ENCODE measurements around the gene ERC2.
"Not testable (repeated sequence)": the region's sequence is repeated elsewhere in the genome, so short reads cannot be mapped to it uniquely, and the experiment has no call there.

Gene ERC2

DNA sequence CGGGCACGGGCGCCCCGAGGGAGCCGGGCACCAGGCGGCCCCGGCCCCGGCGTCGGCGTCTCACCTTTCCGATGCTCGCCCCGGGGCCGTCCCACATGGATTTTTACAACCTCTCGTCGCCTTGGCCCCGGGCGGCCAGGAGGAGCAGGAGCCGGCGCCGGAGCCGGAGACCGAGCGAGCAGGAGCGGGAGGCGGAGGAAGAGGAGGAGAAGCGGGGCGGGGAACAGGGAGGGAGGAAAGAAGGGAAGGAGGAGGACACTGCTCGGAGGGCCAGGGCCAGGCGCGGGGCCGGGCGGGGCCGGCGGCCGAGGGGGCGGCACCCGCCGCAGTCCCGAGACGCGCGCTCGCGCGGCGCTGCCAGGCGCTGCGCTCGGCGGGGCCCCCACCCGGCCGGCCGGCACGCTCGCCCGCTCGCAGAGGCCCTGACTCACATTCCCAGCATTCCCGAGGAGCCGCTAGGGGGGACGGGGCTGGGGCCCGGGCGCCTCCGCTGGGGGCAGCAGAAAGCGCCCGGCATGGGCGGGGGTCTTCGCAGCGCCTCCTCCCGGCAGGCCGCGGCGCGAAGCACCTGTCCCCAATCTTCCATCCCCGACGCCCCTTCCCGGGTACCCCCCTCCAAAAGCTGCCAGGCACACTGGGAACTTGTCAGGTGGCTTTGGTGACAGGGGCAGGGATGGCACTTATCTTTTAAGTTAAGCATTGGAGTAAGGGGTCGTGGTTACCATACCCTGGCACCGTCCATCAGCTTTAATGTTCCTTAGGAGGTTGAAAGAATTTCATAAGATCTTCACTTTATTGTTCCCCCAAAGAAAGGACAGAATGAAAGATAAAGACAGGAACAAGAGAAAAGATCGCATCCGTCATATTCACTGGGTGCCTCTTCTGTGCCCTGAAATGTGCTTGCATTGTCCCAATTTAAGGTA, at the start of gene ERC2:
Gene ERC2, minus strand, starts transcription at position 284 of the 923 bp plus-strand sequence.
- peak; percentile 9 for DNase-seq (ENCODE audit: low spot score)

DNA sequence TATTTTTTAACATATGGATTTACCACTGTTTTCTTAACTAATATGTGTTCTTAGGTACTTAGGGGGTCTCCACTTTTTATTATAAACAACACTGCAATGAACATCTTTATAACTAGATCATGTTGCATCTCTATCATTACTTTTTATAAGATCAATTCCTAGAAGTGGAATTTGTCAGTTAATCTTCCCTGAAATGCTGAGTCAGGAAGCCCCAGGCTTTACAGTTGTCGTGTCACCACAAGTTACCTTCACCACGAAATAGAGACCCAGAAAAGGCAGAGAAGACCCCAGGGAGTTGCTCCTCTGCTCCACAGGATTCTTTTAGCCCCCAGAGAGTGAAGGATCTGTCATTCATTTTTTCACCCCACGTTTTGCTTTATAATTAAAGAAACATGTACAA, 34.5 kb upstream of the ERC2 start:
- DNase-seq (ENCODE audit: low spot score) = no peak

DNA sequence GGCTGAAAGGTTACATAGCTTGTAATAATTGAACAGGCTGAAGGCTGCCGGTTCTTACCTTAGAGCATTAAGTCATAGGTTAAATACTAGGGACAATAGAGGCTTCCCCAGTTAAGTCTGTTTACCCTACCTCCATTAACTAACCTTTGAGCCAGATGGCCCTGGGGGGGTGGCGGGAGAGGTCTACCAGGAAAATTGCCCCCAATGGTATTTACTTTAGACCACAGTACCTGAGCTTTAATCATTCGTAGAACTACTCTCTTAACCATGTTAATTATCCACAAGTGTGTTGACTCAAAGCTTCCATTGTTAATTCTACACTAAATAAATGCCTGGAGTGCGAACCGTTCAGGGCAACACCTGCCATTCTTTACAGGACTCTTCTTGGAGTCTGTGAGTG, 28.1 kb upstream of the ERC2 start:
- DNase-seq (ENCODE audit: low spot score) = not testable (repeated sequence)

DNA sequence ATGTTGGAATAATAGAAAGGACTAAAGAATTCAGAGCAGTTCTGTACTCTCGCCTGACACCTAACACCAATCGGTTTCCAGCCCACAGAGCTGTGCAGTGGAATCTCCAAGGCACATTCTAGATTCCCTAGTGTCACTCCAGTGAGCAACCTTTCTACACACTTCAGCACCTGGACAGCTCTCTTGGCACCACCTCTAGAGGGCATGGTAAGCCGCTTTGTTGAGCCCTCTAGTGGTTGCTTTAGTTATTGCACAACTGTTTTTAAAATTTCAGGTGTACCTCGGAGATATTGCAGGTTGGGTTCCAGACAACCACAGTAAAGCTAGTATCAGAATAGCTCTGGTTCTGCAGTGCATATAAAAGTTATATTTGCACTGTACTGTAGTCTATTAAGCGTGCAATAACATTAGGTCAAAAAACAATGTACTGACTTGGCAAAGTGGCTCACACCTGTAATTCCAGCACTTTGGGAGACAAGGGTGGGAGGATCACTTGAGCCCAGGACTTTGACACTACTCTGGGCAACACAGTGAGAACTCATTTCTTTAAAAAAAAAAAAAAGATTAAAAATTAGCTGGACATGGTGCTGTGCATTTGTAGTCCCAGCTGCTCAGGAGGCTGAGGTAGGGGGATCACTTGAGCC, 26.5 kb upstream of the ERC2 start:
- DNase-seq (ENCODE audit: low spot score) = peak; percentile 83

DNA sequence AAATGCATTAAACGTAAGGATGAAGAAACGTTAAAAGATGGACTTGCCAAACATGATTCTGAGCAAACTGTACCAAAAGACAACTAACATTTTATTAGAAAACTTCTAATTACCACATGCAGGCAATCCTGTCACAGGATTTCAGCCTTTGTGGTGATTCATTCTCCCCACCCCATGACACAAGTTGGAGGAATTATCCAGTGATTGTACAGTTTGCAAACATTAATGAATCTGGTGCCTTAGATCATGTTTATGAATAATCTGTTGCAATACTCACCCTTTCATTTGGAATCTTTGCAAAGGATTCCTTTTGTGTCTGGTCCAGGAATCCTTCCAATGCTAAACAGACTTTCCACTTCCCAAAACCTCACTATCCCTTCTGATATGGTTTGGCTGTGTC, 23.3 kb upstream of the ERC2 start:
- no peak for DNase-seq (ENCODE audit: low spot score)

DNA sequence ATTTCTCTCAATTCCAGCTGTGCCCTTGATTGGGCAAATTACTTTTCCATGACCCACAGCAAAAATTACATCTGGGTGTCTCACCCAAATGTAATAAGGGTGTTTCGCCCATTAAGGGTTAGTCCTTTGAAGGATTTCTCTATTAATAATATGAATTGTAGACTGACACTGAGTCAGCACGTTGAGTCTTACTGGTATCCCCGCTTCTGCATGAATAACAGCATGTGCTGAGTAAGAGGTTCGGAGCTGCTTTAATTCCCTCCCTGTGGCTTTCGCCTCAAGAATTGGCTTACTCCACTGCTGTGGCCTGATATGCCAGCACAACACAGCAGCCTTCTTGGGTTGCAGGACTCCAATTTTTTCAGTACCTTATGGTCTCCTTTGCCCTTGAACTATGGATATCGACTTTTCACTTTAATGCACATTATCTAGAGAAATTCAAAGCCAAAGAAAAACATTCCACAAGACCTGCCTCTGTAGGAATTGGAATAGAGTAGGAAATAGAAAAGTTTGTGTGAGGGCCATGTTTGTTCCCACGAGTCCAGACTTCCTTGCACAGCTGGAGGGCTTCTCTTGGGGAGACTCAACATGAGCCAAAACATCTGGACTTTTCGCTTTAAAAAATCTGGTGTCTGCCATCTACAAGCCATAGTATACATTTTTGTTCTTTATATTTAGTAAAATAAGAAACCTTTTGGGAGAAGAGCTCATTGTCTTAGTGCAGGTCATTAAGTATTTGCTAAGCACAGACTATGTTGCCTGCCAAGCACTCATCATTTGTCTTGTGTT, 20.7 kb upstream of the ERC2 start:
- no peak for DNase-seq (ENCODE audit: low spot score)

DNA sequence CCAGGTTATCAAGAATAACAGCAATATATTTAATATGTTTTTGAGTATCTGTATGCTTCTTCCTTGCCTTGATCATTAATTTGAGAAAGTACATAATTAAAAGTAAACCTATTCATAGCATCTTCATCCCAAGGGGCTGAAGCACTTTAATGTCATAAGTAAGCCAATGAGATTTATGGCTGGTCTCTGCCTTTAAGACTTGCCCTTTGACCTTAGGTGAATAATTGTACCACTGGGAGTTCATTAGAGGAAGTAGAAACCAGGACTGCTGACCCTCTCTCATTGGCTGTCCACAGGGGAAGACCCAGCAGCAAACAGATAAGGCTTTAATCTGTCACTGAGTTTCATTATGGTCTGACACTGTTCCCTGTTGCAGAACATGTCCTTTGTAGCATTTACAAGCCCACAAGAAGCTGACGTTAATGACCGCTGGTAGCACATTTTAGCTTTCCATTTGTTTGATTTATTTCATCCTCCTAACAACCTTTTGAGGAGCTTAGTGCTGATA, 16.3 kb upstream of the ERC2 start:
- no peak for DNase-seq (ENCODE audit: low spot score)

DNA sequence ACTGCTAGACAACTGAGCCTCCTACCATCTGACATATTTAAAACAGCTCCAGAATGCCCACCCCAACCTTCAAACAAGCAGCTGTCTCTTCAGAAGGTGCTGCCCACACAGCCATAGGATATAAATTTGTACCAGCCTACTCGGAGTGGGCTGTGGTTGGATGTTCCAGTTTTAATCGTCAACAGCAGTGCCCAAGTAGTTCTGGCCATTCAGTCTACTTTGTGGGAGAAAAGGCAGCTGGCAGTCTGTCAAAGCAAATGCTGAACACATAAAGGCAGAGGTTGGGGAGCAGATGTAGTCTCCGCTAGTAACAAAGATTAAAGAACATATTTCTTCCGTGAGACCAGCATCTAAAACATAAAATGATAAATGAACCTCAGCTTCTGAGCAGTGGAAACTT, 15.9 kb upstream of the ERC2 start:
- DNase-seq (ENCODE audit: low spot score) = no peak

DNA sequence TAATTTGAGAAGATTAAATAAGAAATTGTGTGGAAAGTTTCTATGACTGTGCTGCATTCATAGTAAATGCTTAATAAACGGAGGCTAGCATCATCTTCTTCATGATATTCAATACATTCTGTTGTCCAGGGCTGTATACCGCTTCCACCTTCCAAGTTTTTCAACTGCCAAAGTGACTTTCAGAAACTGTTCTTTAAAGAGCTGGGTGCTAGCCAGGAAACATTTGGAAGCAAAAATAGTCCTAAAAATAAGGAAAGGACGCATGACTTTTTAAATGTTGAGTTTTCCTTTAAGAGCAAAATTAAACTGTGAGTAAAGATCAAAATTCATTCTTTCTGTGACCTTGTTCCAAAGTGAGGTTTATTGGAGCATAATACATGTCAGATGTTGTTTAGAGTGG, 9.4 kb upstream of the ERC2 start:
- DNase-seq (ENCODE audit: low spot score) = no peak

DNA sequence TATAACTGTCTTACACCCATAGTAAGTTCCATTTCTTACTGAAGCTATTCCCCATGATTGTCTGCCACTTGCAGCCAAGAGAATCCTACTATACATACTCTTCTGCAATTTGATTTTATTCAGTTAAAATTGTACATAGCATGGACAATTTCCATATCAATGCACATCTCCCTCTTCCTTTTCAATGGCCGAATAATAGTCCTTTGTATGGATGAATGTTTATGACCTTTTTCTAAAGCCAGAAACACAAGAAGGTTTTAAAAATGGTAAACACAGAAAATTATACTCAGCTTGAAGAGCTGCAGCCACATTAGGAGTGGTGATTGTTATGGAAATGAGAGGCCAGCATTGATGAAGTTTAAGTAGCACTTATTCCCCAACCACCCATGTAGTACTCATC, 8.5 kb upstream of the ERC2 start:
- DNase-seq (ENCODE audit: low spot score) = no peak

DNA sequence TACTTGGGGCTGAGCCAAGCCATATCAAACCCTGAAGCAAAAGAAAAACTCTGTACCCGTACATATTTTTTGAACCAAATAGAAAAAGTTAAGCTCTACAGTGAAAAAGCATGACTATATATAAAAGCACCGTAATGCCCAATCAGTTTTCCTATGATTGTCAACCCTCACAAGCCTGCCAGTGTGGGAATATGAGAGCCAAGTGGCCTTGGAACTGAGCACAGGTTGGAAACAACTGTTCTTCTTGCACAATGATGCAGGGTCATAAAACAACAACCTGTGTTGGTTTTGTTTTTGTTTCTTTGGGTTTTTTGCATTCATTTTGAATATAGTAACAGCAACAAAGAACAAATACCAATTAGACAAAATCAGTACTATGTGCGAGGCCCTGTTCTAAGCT, 3.5 kb upstream of the ERC2 start:
- no peak for DNase-seq (ENCODE audit: low spot score)

DNA sequence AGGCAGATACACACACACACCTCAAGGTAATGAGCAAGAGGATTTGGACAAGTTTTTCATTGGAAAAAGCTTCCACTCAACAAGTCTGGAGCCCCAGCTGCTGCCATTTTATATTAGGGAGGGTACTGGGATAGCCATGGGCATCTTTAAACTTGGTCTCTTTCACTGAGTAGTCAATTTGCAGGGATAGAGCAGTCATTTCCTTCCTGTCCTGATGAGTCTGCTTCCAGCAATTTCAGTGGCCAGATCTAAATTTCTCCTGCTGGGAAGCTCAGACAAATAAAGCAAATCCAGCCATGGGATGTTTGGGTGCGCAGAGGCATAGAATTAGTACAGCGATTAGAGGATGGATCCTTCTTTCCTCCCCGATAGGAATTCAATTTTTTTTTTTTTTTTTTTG, 874 bp upstream of the ERC2 start:
- DNase-seq (ENCODE audit: low spot score) = no peak

DNA sequence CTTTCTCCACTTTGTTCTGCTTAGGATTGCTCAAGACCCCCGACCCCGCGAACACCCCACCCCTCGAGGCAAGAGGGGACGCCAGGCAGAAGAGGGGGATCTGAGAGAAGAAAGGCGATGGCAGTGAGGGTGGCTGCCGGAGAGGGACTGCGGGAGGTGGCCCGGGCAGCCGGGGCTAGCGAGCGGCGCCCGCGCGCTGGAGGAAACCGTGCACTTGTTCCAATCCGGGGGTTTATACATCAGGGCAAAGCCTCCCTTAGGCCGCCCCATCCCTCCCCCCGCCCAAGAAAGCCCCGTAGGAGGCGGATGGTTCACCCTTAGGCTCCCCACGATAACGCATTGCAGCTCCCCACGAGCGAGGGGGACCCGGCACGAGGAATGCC, 475 bp downstream of the ERC2 start:
- peak; percentile 11 for DNase-seq (ENCODE audit: low spot score)

DNA sequence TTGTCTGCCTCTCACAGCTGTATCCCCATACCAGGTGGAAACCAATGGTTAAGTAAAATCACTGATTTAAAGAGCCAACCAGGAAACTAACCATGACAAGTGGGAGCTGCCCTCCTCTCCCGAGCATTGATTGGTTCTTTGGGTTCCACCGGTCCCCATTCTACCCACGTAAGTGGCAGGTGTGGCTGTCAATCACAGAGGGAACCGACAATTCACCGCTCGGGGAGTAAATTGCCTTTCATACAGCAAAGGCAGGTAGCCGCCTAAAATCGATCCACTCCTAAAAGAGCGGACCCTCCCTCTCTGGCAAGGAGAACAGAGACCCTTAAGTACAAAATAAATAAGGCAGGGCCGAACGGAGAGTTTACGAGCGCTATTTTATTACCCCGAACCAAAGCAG, 1.2 kb downstream of the ERC2 start:
- peak; percentile 91 for DNase-seq (ENCODE audit: low spot score)

DNA sequence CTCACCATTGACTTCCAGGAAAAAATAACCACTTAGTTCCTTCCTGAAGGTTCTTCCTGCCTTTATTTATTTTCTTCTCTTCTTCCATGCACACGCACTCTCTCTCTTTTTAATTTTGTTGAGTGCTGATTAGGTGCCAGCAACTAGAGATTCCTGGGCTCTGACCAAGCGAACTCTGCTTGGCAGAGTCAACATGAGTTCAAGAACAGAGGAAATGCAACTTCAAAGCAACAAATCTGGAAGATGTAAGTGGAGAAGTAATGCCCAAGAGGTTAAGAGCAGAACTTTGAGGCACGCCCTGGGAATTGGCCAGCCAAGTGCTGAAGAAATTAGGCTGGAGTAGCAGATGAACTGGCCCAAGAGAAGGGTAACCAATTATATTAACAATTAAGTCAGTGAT, 8.5 kb downstream of the ERC2 start:
- no peak for DNase-seq (ENCODE audit: low spot score)

DNA sequence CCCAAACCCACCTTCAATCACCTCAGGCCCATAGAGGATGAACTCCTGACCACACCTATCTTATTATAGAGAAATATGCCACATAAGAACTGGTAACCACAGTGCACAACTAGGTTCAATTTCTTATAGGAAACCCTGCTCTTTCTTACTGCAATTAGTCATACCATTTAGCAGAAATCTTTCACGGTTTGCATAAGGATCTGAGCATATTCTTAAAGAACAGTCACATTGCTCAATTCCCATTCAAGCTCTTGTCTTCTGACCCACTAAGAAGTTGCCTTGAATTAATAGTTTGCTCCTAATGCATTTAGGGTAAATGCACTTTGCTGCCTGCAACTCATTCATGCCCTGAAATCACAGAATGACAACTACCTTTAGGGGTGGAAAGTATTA, 9.2 kb downstream of the ERC2 start:
- DNase-seq (ENCODE audit: low spot score) = no peak

DNA sequence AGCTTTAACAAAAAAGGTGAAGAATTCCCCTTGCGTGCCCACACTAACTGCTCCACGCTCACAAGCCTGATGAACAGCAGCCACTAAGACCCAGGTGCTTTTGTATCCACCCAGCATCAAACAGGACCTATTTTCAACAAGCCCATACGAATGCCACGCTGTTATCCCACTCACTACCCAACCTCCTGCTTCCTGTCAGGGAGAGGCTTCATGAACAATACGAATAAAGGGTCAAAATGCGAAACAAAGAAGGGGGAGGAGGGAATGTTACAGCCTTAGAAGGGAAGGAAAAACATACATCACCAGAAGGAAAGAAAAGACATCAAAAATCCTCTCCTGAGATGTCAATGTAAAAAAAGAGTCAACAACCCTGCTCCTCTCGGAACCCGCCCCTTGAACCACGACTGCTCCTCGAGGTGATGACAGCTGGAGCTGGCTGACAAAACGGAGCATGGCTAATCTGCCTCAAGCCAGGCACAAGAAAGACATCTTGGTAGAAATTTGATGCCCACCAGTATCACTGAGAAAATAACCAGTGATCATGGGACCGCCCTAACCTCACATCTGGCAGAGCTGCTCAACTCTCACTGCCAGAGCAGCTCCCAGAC, 9.7 kb downstream of the ERC2 start:
- DNase-seq (ENCODE audit: low spot score) = no peak

DNA sequence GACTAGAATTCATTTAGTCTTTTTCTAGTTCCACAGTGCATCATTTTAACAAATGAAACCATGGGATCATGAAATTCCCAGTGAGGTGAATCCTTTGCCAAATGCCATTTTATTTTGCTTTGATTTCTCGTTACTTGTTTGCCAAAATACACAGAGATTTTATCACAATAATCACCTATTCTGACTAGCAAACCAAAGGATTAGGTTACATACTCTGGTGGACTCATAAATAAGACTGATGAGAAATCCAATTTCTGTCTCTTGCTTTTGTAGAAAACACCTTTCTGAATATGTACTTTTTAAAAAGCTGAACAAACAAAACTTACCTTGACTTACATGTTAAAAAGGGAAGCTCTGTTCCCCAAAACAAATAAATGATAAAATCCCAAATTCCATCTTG, 12.2 kb downstream of the ERC2 start:
- DNase-seq (ENCODE audit: low spot score) = no peak

DNA sequence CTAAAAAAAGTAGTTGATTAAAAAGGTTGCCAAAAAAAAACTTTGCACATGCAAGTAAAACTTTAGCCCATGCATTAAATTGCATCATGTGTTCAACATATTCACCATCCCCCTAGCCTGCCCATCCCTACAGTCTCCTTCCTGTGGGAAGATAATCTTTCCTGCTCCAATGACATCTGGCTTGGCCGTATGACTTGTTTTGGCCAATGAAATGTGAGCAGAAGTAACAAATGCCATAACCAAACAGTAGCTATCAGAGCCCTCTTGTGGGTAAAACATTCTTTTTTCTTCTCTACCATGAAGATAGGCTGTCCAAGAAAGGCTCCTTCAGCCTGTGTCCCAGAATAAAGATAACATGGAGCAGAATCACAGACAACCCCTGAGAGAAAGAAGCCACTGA, 15.3 kb downstream of the ERC2 start:
- DNase-seq (ENCODE audit: low spot score) = no peak

DNA sequence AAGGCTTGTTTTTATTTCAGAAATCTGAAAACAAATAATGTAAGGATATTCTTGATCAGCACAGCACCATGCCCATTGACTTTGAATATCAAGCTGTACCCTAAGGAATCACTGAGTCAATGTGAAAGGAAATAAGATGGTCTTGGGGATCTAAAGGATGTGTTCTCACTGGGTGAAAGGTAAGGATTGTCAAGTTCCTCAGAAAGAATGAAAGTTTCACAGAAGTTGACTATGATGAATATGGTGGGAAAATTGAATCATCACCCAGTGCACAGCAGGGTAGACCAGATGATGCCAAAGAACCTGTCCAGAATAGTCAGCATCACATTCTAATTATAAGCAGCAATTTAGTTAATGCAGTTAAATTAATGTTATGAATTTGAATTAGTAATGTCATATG, 16.2 kb downstream of the ERC2 start:
- no peak for DNase-seq (ENCODE audit: low spot score)

DNA sequence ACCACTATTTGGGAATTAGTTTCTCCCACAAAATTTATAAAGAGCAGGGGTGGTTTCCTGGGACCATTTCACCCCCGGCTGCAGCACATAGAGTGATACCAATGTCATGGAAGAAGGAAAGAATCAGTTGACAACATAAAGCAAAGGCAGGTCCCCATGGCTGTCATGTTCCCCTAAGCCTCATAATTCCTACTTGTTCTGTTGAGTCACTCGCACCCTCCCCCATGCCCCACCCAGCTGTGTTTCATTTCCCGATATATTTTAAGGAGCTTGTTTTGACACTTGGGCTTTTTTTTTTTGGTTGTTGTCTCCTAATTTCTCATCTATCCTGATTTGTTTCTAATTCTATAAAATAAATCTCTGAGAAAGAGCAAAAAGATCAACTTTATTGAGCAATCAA, 24.9 kb downstream of the ERC2 start:
- no peak for DNase-seq (ENCODE audit: low spot score)

DNA sequence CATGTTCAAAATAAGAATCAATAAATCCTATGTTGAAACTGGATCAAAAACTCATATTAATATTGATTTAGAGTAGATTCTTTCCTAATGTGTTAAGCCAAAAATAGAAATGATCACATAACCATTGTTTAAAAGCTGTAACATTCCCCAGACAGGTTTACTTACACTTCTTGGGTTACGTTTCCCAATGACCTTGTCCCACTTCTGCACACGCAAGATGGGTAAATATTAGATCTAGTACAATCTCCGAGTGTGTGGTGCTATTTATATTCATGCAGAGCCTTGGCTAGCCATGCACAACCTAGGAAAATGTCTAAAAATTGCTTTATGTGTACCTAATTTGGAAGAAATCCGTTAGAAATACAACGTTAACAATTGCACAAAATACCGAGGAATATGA, 39.6 kb downstream of the ERC2 start:
- no peak for DNase-seq (ENCODE audit: low spot score)
